A549 (cell line): ENCODE results near the gene MPZL2.

Experiments
- BHLHE40 ChIP-seq: IDR thresholded peaks from 2 replicates; pipeline ENCODE4 v1.6.1; 2012; ENCODE audit warnings: low read depth, low read length, inconsistent platforms
- MYC ChIP-seq: IDR thresholded peaks from 2 replicates; pipeline ENCODE4 v1.6.1; 2012; ENCODE audit warnings: mild to moderate bottlenecking, inconsistent platforms, low read length, improper control_type of control experiment, borderline replicate concordance
- POLR2A ChIP-seq: IDR thresholded peaks from 2 replicates; pipeline ENCODE4 v1.6.1; 2012; ENCODE audit warnings: mild to moderate bottlenecking, low read length
- RAD21 ChIP-seq, 2 experiments: fragments of >200 bp in 1 of 2; sonication (Bioruptor Twin) in 1 of 2; formaldehyde crosslinking in 1 of 2; IDR thresholded peaks in 1 of 2; conservative IDR thresholded peaks in 1 of 2; 2 replicates in 1 of 2; 3 replicates in 1 of 2; pipeline ENCODE4 v1.6.1; 2012 to 2018; ENCODE audit warnings: inconsistent platforms in 1 of 2
- RCOR1 ChIP-seq: fragments of 150-350 bp; IDR thresholded peaks from 2 replicates; pipeline ENCODE4 v1.6.1; 2014; ENCODE audit warnings: antibody characterized with exemption, low read length, low read depth
- TF ChIP-seq, protein P1 (sequence below): fragments of 200-600 bp; sonication (generic); IDR thresholded peaks from 2 replicates; pipeline ENCODE4 v1.6.1; 2016; ENCODE audit warnings: antibody characterized with exemption, mild to moderate bottlenecking, moderate library complexity
- TF ChIP-seq, protein P2 (sequence below): fragments of >200 bp; sonication (Bioruptor Twin); formaldehyde crosslinking; IDR thresholded peaks from 3 replicates; pipeline ENCODE4 v1.5.1; 2016

DNA sequence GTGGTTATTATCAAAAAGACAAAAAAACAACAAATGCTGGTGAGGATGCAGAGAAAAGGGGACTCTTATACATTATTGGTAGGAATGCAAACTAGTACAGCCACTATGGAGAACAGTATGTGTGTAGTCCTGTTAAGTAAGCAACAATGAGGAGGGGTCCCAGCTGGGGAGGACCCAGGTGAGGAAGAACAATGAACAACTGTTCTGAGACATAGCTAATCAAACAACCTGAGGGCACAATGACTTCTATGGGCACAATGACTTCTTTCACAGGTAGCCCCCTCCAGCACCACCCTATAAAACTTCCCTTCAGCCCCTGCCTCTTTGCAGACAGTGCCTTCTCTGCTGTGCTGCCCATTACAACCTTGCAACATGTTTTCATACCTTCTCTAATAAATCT lies 44.9 kb downstream of the MPZL2 start:
- TF ChIP-seq MYC (no peak), BHLHE40 (no peak), RCOR1 (no peak), POLR2A (no peak), RAD21 (conservative IDR thresholded peaks at IDR 0.05 in 1 of 2, IDR thresholded peaks at IDR 0.05 in 1 of 2) (no peak)
- TF ChIP-seq, protein P1, sequence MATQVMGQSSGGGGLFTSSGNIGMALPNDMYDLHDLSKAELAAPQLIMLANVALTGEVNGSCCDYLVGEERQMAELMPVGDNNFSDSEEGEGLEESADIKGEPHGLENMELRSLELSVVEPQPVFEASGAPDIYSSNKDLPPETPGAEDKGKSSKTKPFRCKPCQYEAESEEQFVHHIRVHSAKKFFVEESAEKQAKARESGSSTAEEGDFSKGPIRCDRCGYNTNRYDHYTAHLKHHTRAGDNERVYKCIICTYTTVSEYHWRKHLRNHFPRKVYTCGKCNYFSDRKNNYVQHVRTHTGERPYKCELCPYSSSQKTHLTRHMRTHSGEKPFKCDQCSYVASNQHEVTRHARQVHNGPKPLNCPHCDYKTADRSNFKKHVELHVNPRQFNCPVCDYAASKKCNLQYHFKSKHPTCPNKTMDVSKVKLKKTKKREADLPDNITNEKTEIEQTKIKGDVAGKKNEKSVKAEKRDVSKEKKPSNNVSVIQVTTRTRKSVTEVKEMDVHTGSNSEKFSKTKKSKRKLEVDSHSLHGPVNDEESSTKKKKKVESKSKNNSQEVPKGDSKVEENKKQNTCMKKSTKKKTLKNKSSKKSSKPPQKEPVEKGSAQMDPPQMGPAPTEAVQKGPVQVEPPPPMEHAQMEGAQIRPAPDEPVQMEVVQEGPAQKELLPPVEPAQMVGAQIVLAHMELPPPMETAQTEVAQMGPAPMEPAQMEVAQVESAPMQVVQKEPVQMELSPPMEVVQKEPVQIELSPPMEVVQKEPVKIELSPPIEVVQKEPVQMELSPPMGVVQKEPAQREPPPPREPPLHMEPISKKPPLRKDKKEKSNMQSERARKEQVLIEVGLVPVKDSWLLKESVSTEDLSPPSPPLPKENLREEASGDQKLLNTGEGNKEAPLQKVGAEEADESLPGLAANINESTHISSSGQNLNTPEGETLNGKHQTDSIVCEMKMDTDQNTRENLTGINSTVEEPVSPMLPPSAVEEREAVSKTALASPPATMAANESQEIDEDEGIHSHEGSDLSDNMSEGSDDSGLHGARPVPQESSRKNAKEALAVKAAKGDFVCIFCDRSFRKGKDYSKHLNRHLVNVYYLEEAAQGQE, result no peak
- TF ChIP-seq, protein P2, sequence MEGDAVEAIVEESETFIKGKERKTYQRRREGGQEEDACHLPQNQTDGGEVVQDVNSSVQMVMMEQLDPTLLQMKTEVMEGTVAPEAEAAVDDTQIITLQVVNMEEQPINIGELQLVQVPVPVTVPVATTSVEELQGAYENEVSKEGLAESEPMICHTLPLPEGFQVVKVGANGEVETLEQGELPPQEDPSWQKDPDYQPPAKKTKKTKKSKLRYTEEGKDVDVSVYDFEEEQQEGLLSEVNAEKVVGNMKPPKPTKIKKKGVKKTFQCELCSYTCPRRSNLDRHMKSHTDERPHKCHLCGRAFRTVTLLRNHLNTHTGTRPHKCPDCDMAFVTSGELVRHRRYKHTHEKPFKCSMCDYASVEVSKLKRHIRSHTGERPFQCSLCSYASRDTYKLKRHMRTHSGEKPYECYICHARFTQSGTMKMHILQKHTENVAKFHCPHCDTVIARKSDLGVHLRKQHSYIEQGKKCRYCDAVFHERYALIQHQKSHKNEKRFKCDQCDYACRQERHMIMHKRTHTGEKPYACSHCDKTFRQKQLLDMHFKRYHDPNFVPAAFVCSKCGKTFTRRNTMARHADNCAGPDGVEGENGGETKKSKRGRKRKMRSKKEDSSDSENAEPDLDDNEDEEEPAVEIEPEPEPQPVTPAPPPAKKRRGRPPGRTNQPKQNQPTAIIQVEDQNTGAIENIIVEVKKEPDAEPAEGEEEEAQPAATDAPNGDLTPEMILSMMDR, result no peak
